Uterus (tissue), 4 donors: ENCODE results near the gene SRP9. TPM values are rescaled to one million over a fixed set of nuclear protein-coding genes. Genes with fewer than 3 reads are reported as not detected.
A peak's percentile ranks its signal among the peaks of the same experiment; 100 is the strongest.

ENCODE experiments used
- DNase-seq, 2 donors: peaks; one replicate each; pipeline ENCODE4 v3.0.0-alpha.2; 2019 to 2020
- H3K27ac ChIP-seq, 2 donors: fragments of 200-600 bp; sonication (generic); 1 replicate in 1 of 2; 2 replicates in 1 of 2; pipeline ENCODE4 v1.5.1; 2016 to 2018
- H3K27me3 ChIP-seq, 2 donors: fragments of 200-600 bp; sonication (generic); one replicate each; pipeline ENCODE4 v1.5.1; 2018 to 2019; ENCODE audit warnings: control low read depth in 1 of 2
- H3K36me3 ChIP-seq, 2 donors: fragments of 200-600 bp; sonication (generic); one replicate each; pipeline ENCODE4 v1.5.1; 2019; ENCODE audit warnings: control low read depth in 1 of 2
- H3K4me1 ChIP-seq, 2 donors: fragments of 200-600 bp; sonication (generic); one replicate each; pipeline ENCODE4 v1.5.1; 2018 to 2019; ENCODE audit warnings: control low read depth in 1 of 2
- H3K4me3 ChIP-seq, 2 donors: fragments of 200-600 bp; sonication (generic); 1 replicate in 1 of 2; 2 replicates in 1 of 2; pipeline ENCODE4 v1.5.1; 2018 to 2019; ENCODE audit warnings: mild to moderate bottlenecking in 1 of 2
- H3K9me3 ChIP-seq, 2 donors: fragments of 200-600 bp; sonication (generic); one replicate each; pipeline ENCODE4 v1.5.1; 2019; ENCODE audit warnings: control low read depth in 1 of 2
- CTCF ChIP-seq, 4 experiments: fragments of 200-600 bp in 2 of 4; fragments of 450-650 bp in 2 of 4; sonication (generic) in 2 of 4; IDR thresholded peaks; one replicate each; pipeline ENCODE4 v1.5.1; 2016 to 2019; ENCODE audit warnings: antibody characterized with exemption in 4 of 4, mild to moderate bottlenecking in 2 of 4, moderate library complexity in 1 of 4
- POLR2A ChIP-seq, 2 donors: fragments of 450-650 bp; IDR thresholded peaks; one replicate each; pipeline ENCODE4 v1.6.1; 2016; ENCODE audit warnings: antibody characterized with exemption in 2 of 2, mild to moderate bottlenecking in 1 of 2, moderate library complexity in 1 of 2
- intact Hi-C: fragments of 100-400 bp; cut with DNase I; formaldehyde crosslinking; loops from one replicate; pipeline ENCODE4 v1.15.1; 2023; ENCODE audit warnings: low total_unique reads
- total RNA-seq, 4 donors: library from RNA; depleted of rRNA in 3 of 4; stranded (reverse); fragments of >200 nt in 3 of 4; gene quantifications; one replicate each; pipeline versions ENCODE4 v1.1.0 to v1.2.4, GENCODE V29; 2014 to 2023
- donor health status: DM: yes; HTN: yes; CAD: no.

Gene SRP9
- total RNA-seq, 4 donors from 2014 or later = 169 to 551 (median 202) TPM

- Histone ChIP-seq H3K27me3 (no peaks in the 10 kb centered on the region), H3K27ac (peak overlapping the region; percentile 42 to 44), H3K4me3 (no peak overlapping the region), H3K4me1 (peaks cover 25 to 31% of the 10 kb centered on the region in 2 donors), H3K9me3 (no peaks in the 10 kb centered on the region), H3K36me3 (no peaks in the 10 kb centered on the region)
- TF ChIP-seq CTCF (IDR thresholded peaks at IDR 0.05) (no peak), POLR2A (IDR thresholded peaks at IDR 0.05) (no peak)
- intact Hi-C loops = no loop called here
- DNase-seq = no peak
These were observed 48.0 kb downstream of the SRP9 start for GRCh38 chr1:225825607-225826007.

GRCh38 chr1:225827076-225827475 is 49.5 kb downstream of the SRP9 start:
- Histone ChIP-seq H3K4me1 (peaks cover 23 to 29% of the 10 kb centered on the region in 2 donors), H3K36me3 (no peaks in the 10 kb centered on the region), H3K9me3 (no peaks in the 10 kb centered on the region), H3K4me3 (no peak overlapping the region), H3K27me3 (no peaks in the 10 kb centered on the region), H3K27ac (peak overlapping the region; percentile 42 to 44)
- DNase-seq = no peak
- intact Hi-C loops = no loop called here
- TF ChIP-seq CTCF (IDR thresholded peaks at IDR 0.05) (no peak), POLR2A (IDR thresholded peaks at IDR 0.05) (no peak)

- H3K27ac ChIP-seq = no peak overlapping the region
- no peak overlapping the region for H3K4me3 ChIP-seq
- intact Hi-C loops = no loop called here
- DNase-seq = no peak
- TF ChIP-seq CTCF (IDR thresholded peaks at IDR 0.05) = no peak
- no peak for TF ChIP-seq POLR2A (IDR thresholded peaks at IDR 0.05)
- H3K27me3 ChIP-seq = no peaks in the 10 kb centered on the region
- peaks cover 13 to 29% of the 10 kb centered on the region in 2 donors for H3K4me1 ChIP-seq
- H3K36me3 ChIP-seq = no peaks in the 10 kb centered on the region
- H3K9me3 ChIP-seq = no peaks in the 10 kb centered on the region
These were observed 51.2 kb downstream of the SRP9 start for GRCh38 chr1:225828706-225829345.

GRCh38 chr1:225830841-225831240 is 53.2 kb downstream of the SRP9 start:
- intact Hi-C loops = no loop called here
- no peaks in the 10 kb centered on the region for H3K9me3 ChIP-seq
- no peaks in the 10 kb centered on the region for H3K36me3 ChIP-seq
- TF ChIP-seq POLR2A (IDR thresholded peaks at IDR 0.05) (no peak), CTCF (IDR thresholded peaks at IDR 0.05) (no peak)
- no peak overlapping the region for H3K27ac ChIP-seq
- peaks cover 5 to 18% of the 10 kb centered on the region in 2 donors for H3K4me1 ChIP-seq
- no peak for DNase-seq
- H3K27me3 ChIP-seq = no peaks in the 10 kb centered on the region
- no peak overlapping the region for H3K4me3 ChIP-seq

- Histone ChIP-seq H3K27me3 (no peaks in the 10 kb centered on the region), H3K27ac (peak overlapping the region; percentile 68 to 74), H3K36me3 (no peaks in the 10 kb centered on the region), H3K9me3 (no peaks in the 10 kb centered on the region), H3K4me3 (no peak overlapping the region), H3K4me1 (peaks cover 7 to 8% of the 10 kb centered on the region in 2 donors)
- peak; percentile 72 to 83 for DNase-seq
- intact Hi-C loops = no loop called here
- TF ChIP-seq CTCF (IDR thresholded peaks at IDR 0.05) = no peak
- TF ChIP-seq POLR2A (IDR thresholded peaks at IDR 0.05) = no peak
These were observed 57.0 kb downstream of the SRP9 start for GRCh38 chr1:225834417-225835329.
